A549 (cell line): ENCODE measurements around the gene SSC5D. TPM values are rescaled to one million over a fixed set of nuclear protein-coding genes. Genes with fewer than 3 reads are reported as not detected.

Source experiments
- ATAC-seq, 2 experiments: fragments of 200-7000 bp in 1 of 2; fragments of >200 bp in 1 of 2; cut with Nextera tagmentation in 1 of 2; cut with Tn5 transposase in 1 of 2; 3 replicates each; pipeline versions ENCODE4 v1.8.0 to v1.9.1; 2018 to 2020; ENCODE audit warnings: mild to moderate bottlenecking in 1 of 2, moderate library complexity in 1 of 2
- CTCF ChIA-PET: fragments of 300-600 bp; sonication (Branson Sonifier 250); formaldehyde crosslinking; extraction: SDS; loops from one replicate; lab custom pipeline; 2021; ENCODE audit warnings: antibody characterized with exemption, inconsistent platforms; lab: Yijun Ruan, JAX
- POLR2A ChIA-PET: fragments of 350-600 bp; formaldehyde crosslinking; extraction: SDS; loops from one replicate; lab custom pipeline; 2021; ENCODE audit warnings: antibody characterized with exemption, inconsistent platforms; lab: Yijun Ruan, JAX
- DNase-seq, 2 experiments: peaks; one replicate each; pipeline versions ENCODE4 v3.0.0 to v3.0.0-alpha.2; 2011 to 2016; ENCODE audit warnings: low read depth in 1 of 2, low spot score in 1 of 2
- FAIRE-seq: peaks from 2 replicates; lab custom pipeline; 2011; peaks lifted over from hg19 to GRCh38; lab: Jason Lieb, UNC
- H3K27ac ChIP-seq, 2 experiments: fragments of >200 bp; sonication (Bioruptor Twin); formaldehyde crosslinking; 3 replicates each; pipeline ENCODE4 v1.5.1; 2016 to 2017
- H3K4me1 ChIP-seq: fragments of >200 bp; sonication (Bioruptor Twin); formaldehyde crosslinking; 3 replicates; pipeline ENCODE4 v1.6.1; 2016
- H3K4me2 ChIP-seq: fragments of >200 bp; sonication (Bioruptor Twin); formaldehyde crosslinking; 3 replicates; pipeline ENCODE4 v1.6.1; 2016
- H3K4me3 ChIP-seq: fragments of >200 bp; sonication (Bioruptor Twin); formaldehyde crosslinking; 3 replicates; pipeline ENCODE4 v1.5.1; 2016
- H3K9me3 ChIP-seq: fragments of >200 bp; sonication (Bioruptor Twin); formaldehyde crosslinking; 3 replicates; pipeline ENCODE4 v1.6.1; 2016
- BHLHE40 ChIP-seq: IDR thresholded peaks from 2 replicates; pipeline ENCODE4 v1.6.1; 2012; ENCODE audit warnings: low read depth, low read length, inconsistent platforms
- CHD2 ChIP-seq: fragments of 150-350 bp; IDR thresholded peaks from 2 replicates; pipeline ENCODE4 v1.6.1; 2014; ENCODE audit warnings: low read length; ENCODE audit not compliant: partially characterized antibody
- CHD4 ChIP-seq: fragments of 200-600 bp; sonication (generic); IDR thresholded peaks from 2 replicates; pipeline ENCODE4 v1.6.1; 2016; ENCODE audit warnings: antibody characterized with exemption, mild to moderate bottlenecking, borderline replicate concordance
- EHF ChIP-seq: fragments of 250-450 bp; sonication (Bioruptor Pico); IDR thresholded peaks from 2 replicates; pipeline ENCODE4 v1.5.0; 2020; ENCODE audit warnings: mild to moderate bottlenecking
- EHMT2 ChIP-seq: fragments of 200-600 bp; sonication (generic); IDR thresholded peaks from 2 replicates; pipeline ENCODE4 v1.6.1; 2016; ENCODE audit warnings: antibody characterized with exemption, low read depth, mild to moderate bottlenecking, moderate library complexity
- FOSB ChIP-seq: fragments of 250-450 bp; sonication (Bioruptor Pico); IDR thresholded peaks from 2 replicates; pipeline ENCODE4 v1.5.0; 2020; ENCODE audit warnings: mild to moderate bottlenecking, moderate library complexity
- FOSL2 ChIP-seq, 2 experiments: fragments of 450-650 bp in 1 of 2; fragments of >200 bp in 1 of 2; sonication (Bioruptor Twin) in 1 of 2; formaldehyde crosslinking; IDR thresholded peaks; 2 replicates each; pipeline versions ENCODE4 v1.5.0 to v1.6.1; 2016 to 2020; ENCODE audit warnings: mild to moderate bottlenecking in 1 of 2, moderate library complexity in 1 of 2
- FOXS1 ChIP-seq: fragments of 250-450 bp; sonication (Bioruptor Pico); IDR thresholded peaks from 2 replicates; pipeline ENCODE4 v1.5.0; 2020; ENCODE audit warnings: mild to moderate bottlenecking, moderate library complexity
- HOXB13 ChIP-seq: fragments of 250-450 bp; sonication (Bioruptor Pico); IDR thresholded peaks from 2 replicates; pipeline ENCODE4 v1.5.0; 2020; ENCODE audit warnings: low read depth, mild to moderate bottlenecking, moderate library complexity
- JUN ChIP-seq, 2 experiments: fragments of >200 bp; sonication (Bioruptor Twin); formaldehyde crosslinking; IDR thresholded peaks; 2 replicates in 1 of 2; 3 replicates in 1 of 2; pipeline ENCODE4 v1.6.1; 2016 to 2017
- KDM5A ChIP-seq: fragments of 200-600 bp; sonication (generic); IDR thresholded peaks from 2 replicates; pipeline ENCODE4 v1.6.1; 2016; ENCODE audit warnings: antibody characterized with exemption, mild to moderate bottlenecking
- MAZ ChIP-seq: fragments of 150-350 bp; IDR thresholded peaks from 2 replicates; pipeline ENCODE4 v1.6.1; 2014; ENCODE audit warnings: antibody characterized with exemption, low read depth, low read length, borderline replicate concordance
- MYC ChIP-seq: IDR thresholded peaks from 2 replicates; pipeline ENCODE4 v1.6.1; 2012; ENCODE audit warnings: mild to moderate bottlenecking, inconsistent platforms, low read length, improper control_type of control experiment, borderline replicate concordance
- NFE2L2 ChIP-seq: fragments of 150-350 bp; conservative IDR thresholded peaks from 2 replicates; pipeline ENCODE4 v1.6.1; 2014; ENCODE audit warnings: low read length
- PHF8 ChIP-seq: fragments of 200-600 bp; sonication (generic); IDR thresholded peaks from 2 replicates; pipeline ENCODE4 v1.6.1; 2016; ENCODE audit warnings: low read depth, mild to moderate bottlenecking, antibody characterized with exemption, moderate library complexity, borderline replicate concordance
- POLR2A ChIP-seq: IDR thresholded peaks from 2 replicates; pipeline ENCODE4 v1.6.1; 2012; ENCODE audit warnings: mild to moderate bottlenecking, low read length
- POLR2AphosphoS2 ChIP-seq: conservative IDR thresholded peaks from 2 replicates; pipeline ENCODE4 v1.6.1; 2012; ENCODE audit warnings: low read length, improper control_type of control experiment, inconsistent platforms
- RAD21 ChIP-seq, 2 experiments: fragments of >200 bp in 1 of 2; sonication (Bioruptor Twin) in 1 of 2; formaldehyde crosslinking in 1 of 2; IDR thresholded peaks in 1 of 2; conservative IDR thresholded peaks in 1 of 2; 2 replicates in 1 of 2; 3 replicates in 1 of 2; pipeline ENCODE4 v1.6.1; 2012 to 2018; ENCODE audit warnings: inconsistent platforms in 1 of 2
- RCOR1 ChIP-seq: fragments of 150-350 bp; IDR thresholded peaks from 2 replicates; pipeline ENCODE4 v1.6.1; 2014; ENCODE audit warnings: antibody characterized with exemption, low read length, low read depth
- RNF2 ChIP-seq: fragments of 200-600 bp; sonication (generic); IDR thresholded peaks from 2 replicates; pipeline ENCODE4 v1.6.1; 2016; ENCODE audit warnings: low read depth, mild to moderate bottlenecking, antibody characterized with exemption, moderate library complexity, borderline replicate concordance
- TFCP2L1 ChIP-seq: fragments of 250-450 bp; sonication (Bioruptor Pico); IDR thresholded peaks from 2 replicates; pipeline ENCODE4 v1.5.0; 2021; ENCODE audit warnings: mild to moderate bottlenecking
- ZFP36 ChIP-seq: fragments of 450-650 bp; IDR thresholded peaks from 2 replicates; pipeline ENCODE4 v1.6.1; 2014; ENCODE audit warnings: borderline replicate concordance; ENCODE audit not compliant: partially characterized antibody
- whole genome bisulfite sequencing: methylation state at CpG from one replicate; pipeline ENCODE4 v1.1.6; 2017; ENCODE audit errors: missing lambda C conversion rate; 5-methylcytosine and 5-hydroxymethylcytosine counted together
- polyA plus RNA-seq, 4 experiments: library from polyadenylated mRNA; depleted of rRNA in 3 of 4; stranded (reverse); fragments of >200 nt; fragmentation: RNase III in 1 of 4; extraction: RNeasy Plus Mini Kit Qiagen cat#74134 plus additional on column Dnase treatment in 1 of 4; gene quantifications; 2 replicates in 3 of 4; 3 replicates in 1 of 4; pipeline ENCODE4 v1.2.3, GENCODE V29; 2011 to 2017
- TF ChIP-seq, protein P1 (sequence below): fragments of 450-650 bp; IDR thresholded peaks from 2 replicates; pipeline ENCODE4 v1.6.1; 2014; ENCODE audit warnings: antibody characterized with exemption
- TF ChIP-seq, protein P2 (sequence below): IDR thresholded peaks from 2 replicates; pipeline ENCODE4 v1.6.1; 2012; ENCODE audit warnings: low read depth, borderline replicate concordance
- TF ChIP-seq, protein P3 (sequence below): IDR thresholded peaks from 2 replicates; pipeline ENCODE4 v1.6.1; 2012
- TF ChIP-seq, protein P4 (sequence below): fragments of >200 bp; sonication (Bioruptor Twin); formaldehyde crosslinking; IDR thresholded peaks from 3 replicates; pipeline ENCODE4 v1.5.1; 2016
- TF ChIP-seq, protein P5 (sequence below): fragments of >200 bp; sonication (Bioruptor Twin); formaldehyde crosslinking; IDR thresholded peaks from 2 replicates; pipeline ENCODE4 v1.6.1; 2016

SSC5D gene
- polyA plus RNA-seq, 2 of the 4 experiments (the other 2 are of a cell fraction), result 0.22 to 1.5 TPM

DNA sequence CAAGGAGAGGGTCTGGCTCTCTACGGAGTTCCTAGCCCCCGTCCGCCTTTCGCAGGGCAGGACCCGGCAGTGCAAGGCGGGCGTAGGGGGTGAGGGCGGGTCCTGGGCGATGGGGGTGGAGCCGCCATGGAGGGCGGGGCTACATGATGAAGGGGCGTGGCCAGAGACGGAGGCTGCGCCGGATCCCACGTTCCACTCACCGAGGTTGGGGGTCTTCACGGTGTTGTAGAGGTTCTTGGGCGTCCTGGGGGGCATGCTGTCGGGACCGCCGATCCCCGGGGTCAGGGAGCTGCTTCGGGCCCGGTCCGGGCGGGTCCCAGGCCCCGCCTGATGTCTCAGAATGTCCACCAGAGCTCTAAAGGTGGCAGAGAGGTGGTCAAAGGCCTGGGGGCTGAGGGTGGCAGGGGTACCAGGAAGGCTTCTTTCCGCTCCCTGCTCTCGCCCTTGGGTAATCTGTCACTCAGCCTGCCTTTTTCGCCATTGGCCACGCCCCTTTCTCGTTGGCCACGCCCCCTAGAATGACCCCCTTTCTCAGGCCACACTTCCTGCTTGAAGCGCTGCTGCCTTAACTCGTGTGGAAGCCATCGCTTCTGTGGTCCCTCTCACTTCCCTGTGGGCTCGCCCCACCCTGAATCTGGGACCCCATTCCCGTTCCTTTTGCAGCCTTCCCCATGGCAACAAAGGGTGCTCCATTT is 47.7 kb upstream of the SSC5D start:
- DNase-seq (no peak), FAIRE-seq (no peak), ATAC-seq (peak in 1 of 2 experiments; percentile 17; a peak in 3 of 6 replicates)
- TF ChIP-seq, protein P1, sequence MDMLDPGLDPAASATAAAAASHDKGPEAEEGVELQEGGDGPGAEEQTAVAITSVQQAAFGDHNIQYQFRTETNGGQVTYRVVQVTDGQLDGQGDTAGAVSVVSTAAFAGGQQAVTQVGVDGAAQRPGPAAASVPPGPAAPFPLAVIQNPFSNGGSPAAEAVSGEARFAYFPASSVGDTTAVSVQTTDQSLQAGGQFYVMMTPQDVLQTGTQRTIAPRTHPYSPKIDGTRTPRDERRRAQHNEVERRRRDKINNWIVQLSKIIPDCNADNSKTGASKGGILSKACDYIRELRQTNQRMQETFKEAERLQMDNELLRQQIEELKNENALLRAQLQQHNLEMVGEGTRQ, result no peak
- TF ChIP-seq EHMT2, result no peak
- no peak for TF ChIP-seq CHD4
- TF ChIP-seq NFE2L2, result no peak
- TF ChIP-seq, protein P2, sequence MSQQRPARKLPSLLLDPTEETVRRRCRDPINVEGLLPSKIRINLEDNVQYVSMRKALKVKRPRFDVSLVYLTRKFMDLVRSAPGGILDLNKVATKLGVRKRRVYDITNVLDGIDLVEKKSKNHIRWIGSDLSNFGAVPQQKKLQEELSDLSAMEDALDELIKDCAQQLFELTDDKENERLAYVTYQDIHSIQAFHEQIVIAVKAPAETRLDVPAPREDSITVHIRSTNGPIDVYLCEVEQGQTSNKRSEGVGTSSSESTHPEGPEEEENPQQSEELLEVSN, result no peak
- TF ChIP-seq PHF8, result no peak
- no peak for TF ChIP-seq EHF (CRISPR knock-in tag)
- no peak for TF ChIP-seq RNF2
- no peak for TF ChIP-seq MAZ
- TF ChIP-seq JUN (IDR thresholded peaks at IDR 0.05), result no peak
- no peak for TF ChIP-seq HOXB13
- TF ChIP-seq, protein P3, sequence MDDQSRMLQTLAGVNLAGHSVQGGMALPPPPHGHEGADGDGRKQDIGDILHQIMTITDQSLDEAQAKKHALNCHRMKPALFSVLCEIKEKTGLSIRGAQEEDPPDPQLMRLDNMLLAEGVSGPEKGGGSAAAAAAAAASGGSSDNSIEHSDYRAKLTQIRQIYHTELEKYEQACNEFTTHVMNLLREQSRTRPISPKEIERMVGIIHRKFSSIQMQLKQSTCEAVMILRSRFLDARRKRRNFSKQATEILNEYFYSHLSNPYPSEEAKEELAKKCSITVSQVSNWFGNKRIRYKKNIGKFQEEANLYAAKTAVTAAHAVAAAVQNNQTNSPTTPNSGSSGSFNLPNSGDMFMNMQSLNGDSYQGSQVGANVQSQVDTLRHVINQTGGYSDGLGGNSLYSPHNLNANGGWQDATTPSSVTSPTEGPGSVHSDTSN, result no peak
- Histone ChIP-seq H3K4me1 (peaks cover 21% of the 10 kb centered on the region), H3K4me2 (peak overlapping the region; percentile 64), H3K27ac (no peak overlapping the region), H3K4me3 (peak overlapping the region; percentile 33; the same call in 2 of the 3 replicates), H3K9me3 (no peaks in the 10 kb centered on the region)
- 29% methylated on average over 27 of the region's 39 CpGs for WGBS
- ChIA-PET POLR2A (no interaction called here), CTCF (interaction anchor here (0.6 to 2.6 kb wide), 6 partner anchors 13 to 299 kb away, joined by 3 to 11 read pairs (median 6); no protein-coding TSS in a partner anchor)

DNA sequence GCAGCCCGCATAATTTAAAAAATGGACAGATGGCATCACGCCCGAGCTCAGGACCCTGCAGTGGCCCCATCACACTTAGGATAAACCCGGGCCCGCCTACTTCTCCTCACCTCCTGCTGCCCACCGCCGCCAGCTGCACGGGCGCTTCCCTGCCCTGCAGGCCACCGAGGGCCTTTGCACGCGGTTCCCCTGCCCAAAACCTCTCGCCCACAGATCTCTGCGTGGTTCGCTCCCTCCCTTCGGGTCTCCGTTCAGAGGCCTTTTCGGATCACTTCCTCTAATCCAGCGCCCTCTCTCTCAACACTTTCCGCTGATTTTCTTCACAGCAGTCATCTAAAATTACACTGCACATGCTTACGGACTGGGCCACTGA is 46.9 kb upstream of the SSC5D start:
- no peak overlapping the region for H3K27ac ChIP-seq
- peaks cover 21% of the 10 kb centered on the region for H3K4me1 ChIP-seq
- CTCF ChIA-PET, result interaction anchor here (0.6 to 2.6 kb wide), 4 partner anchors 12 to 300 kb away, joined by 4 to 11 read pairs (median 6); no protein-coding TSS in a partner anchor
- H3K9me3 ChIP-seq, result no peaks in the 10 kb centered on the region
- H3K4me3 ChIP-seq, result no peak overlapping the region
- TF ChIP-seq ZFP36 (no peak), BHLHE40 (no peak), HOXB13 (no peak), TFCP2L1 (CRISPR knock-in tag) (no peak), KDM5A (no peak), POLR2AphosphoS2 (no peak), MYC (no peak), CHD2 (no peak), FOSL2 (IDR thresholded peaks at IDR 0.05) (no peak), FOSL2 (CRISPR knock-in tag; IDR thresholded peaks at IDR 0.05) (no peak), POLR2A (no peak), RAD21 (conservative IDR thresholded peaks at IDR 0.05 in 1 of 2, IDR thresholded peaks at IDR 0.05 in 1 of 2) (no peak), CHD4 (no peak), RCOR1 (no peak), FOXS1 (CRISPR knock-in tag) (no peak), FOSB (CRISPR knock-in tag) (no peak)
- TF ChIP-seq, protein P3, result no peak
- TF ChIP-seq, protein P1, result no peak
- TF ChIP-seq, protein P4, sequence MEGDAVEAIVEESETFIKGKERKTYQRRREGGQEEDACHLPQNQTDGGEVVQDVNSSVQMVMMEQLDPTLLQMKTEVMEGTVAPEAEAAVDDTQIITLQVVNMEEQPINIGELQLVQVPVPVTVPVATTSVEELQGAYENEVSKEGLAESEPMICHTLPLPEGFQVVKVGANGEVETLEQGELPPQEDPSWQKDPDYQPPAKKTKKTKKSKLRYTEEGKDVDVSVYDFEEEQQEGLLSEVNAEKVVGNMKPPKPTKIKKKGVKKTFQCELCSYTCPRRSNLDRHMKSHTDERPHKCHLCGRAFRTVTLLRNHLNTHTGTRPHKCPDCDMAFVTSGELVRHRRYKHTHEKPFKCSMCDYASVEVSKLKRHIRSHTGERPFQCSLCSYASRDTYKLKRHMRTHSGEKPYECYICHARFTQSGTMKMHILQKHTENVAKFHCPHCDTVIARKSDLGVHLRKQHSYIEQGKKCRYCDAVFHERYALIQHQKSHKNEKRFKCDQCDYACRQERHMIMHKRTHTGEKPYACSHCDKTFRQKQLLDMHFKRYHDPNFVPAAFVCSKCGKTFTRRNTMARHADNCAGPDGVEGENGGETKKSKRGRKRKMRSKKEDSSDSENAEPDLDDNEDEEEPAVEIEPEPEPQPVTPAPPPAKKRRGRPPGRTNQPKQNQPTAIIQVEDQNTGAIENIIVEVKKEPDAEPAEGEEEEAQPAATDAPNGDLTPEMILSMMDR, result no peak
- TF ChIP-seq, protein P5, sequence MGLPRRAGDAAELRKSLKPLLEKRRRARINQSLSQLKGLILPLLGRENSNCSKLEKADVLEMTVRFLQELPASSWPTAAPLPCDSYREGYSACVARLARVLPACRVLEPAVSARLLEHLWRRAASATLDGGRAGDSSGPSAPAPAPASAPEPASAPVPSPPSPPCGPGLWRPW, result no peak
- TF ChIP-seq, protein P2, result no peak
- 63% methylated on average over 21 of the region's 21 CpGs for WGBS
- FAIRE-seq (no peak), ATAC-seq (no peak), DNase-seq (no peak)
- POLR2A ChIA-PET, result interaction anchor here (1.2 kb wide), 1 partner anchor 35 kb away, joined by 4 read pairs; no protein-coding TSS in a partner anchor
- no peak overlapping the region for H3K4me2 ChIP-seq
